ENCODE results near the gene ANO6.

DNA sequence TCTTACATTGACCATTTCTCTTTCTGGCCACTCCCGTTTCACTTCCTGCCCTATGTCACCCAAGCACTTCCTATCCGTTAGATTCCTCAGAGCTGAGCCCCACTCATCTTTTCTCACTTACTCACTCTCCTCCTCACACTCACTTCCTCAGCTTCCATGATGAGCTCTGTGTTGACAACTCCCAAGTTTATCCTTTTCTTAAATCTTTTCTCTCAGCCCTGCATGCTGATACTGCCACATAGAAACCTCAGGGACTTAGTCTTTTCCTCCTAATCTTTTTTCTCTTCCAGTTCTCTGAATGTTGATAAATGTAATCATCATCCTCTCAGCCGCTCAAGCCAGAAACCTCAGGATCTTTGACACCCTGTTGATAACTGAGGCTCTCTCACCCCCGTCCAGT is 99.6 kb downstream of the ANO6 start:
- TF ChIP-seq TAF1 (IDR thresholded peaks at IDR 0.05; ENCODE audit: low read depth, low read length): no peak
- TF ChIP-seq POLR2A (IDR thresholded peaks at IDR 0.05; ENCODE audit: low read depth, low read length): no peak
- no peak for TF ChIP-seq POLR2AphosphoS5 (IDR thresholded peaks at IDR 0.05; ENCODE audit: low read depth, low read length)

All from GM12891 (cell line).